HG03520 (cell line): ENCODE measurements around the gene KRTAP13-3.

ENCODE experiments used
- ATAC-seq: cut with Tn5 transposase; IDR thresholded peaks from one replicate; pipeline ENCODE4 v1.9.1; 2021; ENCODE audit warnings: mild to moderate bottlenecking, moderate library complexity; ENCODE audit not compliant: unreplicated experiment

The KRTAP13-3 gene, protein sequence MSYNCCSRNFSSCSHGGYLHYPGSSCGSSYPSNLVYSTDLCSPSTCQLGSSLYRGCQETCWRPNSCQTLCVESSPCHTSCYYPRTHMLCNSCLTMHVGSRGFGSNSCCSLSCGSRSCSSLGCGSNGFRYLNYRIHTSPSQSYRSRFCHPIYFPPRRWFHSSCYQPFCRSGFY

GRCh38 chr21:30425826-30426225, at the start of gene KRTAP13-3:
TSS of gene KRTAP13-3 (minus strand) at chr21:30425926. CDS start at chr21:30425912, 14 bp downstream.
- ATAC-seq, result no peak

DNA sequence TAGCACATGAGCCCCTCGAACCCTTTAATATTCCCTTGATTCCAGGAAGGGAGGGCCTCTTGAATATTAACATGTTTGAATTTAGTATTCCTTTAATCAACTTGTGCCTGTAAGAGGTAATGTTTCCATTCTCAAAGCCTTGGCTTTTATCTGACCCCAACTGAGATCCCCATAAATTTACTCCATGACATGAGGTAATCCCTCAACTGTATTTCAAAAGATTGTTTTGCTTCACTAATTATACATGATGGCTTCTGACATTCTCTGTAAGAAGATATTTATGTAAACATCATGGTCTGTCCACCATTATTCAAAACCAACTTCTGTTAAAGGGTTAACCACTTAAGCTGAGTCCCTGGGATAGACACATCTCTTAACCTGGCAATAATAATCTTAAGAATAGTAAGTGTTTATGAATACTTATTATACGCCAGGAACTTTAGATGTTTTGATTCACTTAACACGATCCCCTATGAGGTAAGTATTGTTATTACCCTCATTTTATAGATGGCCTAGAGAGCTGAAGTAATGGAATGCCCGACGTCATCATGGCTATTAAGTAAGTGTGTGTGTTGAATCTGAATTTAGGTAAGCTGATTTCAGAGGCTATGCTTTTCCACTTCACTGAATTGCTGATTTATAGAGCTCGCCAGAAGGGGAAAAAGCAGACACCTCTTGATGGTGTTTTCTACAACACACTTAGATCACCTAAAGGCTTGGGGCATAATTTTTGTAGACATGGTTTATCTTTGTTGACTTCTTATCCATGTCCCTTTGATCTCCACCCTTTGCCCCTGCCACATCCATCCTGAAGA, 43.4 kb upstream of the KRTAP13-3 start:
- no peak for ATAC-seq

DNA sequence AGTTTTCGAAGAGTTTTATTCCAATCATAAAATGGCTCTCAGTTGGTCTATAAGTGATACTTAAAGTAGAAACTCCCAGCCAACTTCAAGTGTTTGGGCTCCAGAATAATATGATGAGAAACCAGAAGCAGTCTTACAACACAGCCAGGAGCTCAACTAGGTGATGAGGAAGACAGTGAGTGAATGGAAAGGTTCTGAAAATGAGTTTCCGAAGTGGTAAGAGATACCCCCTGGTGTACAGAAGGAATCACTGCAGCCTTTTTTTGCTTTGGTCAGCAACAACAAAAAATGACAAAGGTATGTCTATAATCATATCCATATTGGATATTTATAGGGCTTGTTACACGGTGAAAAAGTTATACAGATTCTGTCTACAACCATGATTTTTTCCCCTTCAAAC, 38.0 kb upstream of the KRTAP13-3 start:
- ATAC-seq, result no peak

DNA sequence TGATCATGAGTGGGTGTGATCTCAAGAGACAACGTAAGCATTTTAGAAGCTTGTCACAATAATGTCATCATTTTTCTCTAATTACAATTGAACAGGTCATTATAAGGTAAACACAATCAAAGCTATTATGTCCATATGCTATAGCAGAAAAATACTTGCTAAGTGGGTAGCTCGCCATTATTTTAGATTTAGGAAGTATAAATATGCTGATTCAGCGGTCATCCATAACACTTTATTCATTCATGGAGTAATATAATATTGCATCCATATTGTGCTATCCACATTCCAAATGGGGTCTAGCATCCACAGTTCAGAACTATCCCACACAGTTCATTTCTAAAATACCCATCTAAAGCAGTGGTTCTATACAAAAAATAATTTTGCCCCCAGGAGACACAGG, 22.8 kb upstream of the KRTAP13-3 start:
- ATAC-seq, result no peak

GRCh38 chr21:30447056-30447455, 21.3 kb upstream of the KRTAP13-3 start:
- no peak for ATAC-seq

DNA sequence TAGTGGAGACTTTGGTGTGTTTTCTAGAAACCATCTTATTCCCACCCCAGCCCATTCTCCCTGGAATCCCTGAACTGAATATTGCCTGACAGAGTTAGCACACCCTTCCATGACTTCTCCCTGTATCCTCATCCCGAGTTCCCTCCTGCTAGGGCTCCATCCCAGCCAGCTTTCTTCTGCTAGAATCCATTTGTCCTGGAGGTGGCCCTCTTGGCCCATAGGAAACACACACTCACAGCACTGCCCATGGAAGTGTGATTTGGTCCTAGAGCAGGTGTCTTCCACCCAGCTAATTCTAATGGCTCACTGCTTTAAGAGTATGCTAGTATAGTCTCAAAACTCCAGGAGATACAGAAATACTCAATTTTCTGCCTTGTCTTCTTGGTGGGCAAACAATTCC, 18.5 kb upstream of the KRTAP13-3 start:
- no peak for ATAC-seq

DNA sequence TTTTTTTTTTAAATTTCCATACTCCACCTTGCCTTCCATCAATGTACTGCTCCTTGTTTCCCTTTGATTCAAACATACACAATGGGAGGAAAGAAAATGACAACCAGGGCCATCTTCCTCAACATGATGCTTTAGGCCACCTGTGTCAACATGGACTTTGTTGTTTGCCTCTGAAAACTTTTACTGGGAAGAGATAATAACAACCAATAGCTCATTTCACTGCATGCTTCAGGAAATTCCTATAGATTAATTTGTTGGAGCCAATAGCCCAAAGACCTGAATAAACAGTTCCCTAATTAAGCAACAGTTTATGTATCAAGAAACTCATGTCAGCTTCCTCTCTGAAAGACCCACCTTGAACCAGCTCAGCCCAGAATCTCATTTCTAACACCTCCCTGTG, 17.5 kb upstream of the KRTAP13-3 start:
- ATAC-seq, result no peak

DNA sequence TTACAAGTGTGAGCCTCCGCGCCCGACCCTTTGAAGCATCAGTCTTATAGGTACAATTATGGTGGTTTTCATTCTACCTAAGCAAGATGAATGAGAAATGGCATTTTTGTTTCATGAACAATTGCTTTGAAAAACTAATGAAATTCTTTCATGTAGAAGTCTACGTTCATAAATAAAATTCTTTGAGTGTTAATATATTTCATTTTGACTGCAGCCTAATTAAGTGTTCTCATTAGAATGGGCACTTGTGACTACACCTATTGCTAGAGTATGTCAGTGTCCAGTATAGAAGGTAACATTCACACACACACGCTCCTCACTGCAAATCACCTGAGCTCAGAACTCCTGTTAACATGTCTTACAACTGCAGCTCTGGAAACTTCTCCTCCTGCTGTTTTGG, 14.2 kb upstream of the KRTAP13-3 start, which contains the start of gene KRTAP15-1:
TSS of gene KRTAP15-1 (plus strand) at position 301 of the 400 bp plus-strand sequence. CDS start at position 354, 53 bp downstream.
- no peak for ATAC-seq

DNA sequence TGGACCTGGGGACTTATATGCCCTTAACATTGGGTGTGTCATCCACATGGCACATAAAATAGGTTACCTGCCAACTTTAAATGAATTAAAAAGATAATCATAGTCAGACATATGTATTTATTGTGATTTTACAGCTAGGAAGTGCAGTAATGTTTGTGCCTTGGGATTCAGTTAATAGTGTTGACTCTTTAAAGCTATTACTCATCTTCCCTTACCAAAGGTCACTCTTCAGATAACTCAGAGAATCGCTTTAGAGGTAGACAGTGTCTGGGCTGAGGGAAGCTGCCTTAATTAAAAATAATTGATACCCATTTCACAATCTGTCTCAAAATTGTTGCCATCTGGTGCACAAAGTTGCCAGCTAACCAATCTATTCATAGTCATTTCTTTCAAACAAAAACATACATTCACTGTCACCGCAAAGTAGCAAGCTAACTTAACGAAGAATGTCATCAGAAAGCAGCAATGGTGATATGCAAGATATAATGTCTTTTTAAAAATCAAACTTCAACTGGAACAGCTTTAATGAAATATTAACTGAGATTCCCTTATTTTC, 11.4 kb upstream of the KRTAP13-3 start:
- ATAC-seq, result no peak

DNA sequence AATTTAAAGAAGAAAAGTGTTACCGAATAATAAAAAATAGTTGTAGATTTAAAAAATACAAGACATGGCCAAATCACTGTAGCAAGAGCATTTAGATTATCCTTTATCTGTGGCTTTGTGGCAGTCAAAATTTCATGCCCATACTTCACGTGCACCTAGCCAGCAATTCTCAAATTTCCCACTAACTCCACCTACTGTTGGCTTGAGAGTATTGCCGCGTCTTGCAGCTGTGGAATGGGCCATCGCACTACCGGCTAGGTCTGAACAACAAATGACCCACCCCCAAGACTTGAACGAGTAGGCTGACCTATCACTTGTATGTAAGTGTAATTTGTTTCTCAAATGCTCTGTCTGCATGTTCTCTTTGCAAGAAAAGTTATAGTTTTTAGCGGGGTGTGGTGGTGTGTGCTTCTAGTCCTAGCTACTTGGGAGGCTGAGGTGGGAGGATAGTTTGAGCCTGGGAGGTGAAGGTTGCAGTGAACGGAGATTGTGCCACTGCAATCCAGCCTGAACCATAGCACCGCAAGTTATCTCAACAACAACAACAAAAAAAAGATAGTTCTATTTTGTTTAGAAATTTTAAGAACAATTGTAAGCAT, 8.4 kb upstream of the KRTAP13-3 start:
- ATAC-seq, result no peak

GRCh38 chr21:30430170-30430655, 4.5 kb upstream of the KRTAP13-3 start, which contains the start of gene KRTAP13-4:
TSS of gene KRTAP13-4 (plus strand) at chr21:30430220. CDS start at chr21:30430276, 56 bp downstream.
- ATAC-seq, result no peak

DNA sequence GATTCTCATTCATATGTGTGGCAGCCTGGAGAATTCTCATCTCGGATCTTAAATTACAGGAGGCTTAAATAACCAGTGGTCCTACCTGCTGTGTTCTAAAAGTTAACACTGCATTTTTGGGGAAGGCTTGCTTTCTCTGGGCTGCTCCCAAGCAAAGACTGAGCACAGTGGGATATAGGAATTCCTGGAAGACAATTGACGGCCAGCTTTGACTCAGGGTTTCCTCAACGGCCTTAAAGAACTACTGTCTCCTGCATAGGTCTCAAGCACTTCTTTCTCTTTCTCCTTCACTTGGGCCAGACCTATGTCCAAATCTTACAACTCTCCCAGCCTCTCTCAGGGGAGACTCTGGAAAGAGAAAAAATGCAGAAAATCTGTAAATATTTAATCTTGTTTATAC, 1.0 kb upstream of the KRTAP13-3 start:
- ATAC-seq, result no peak

GRCh38 chr21:30415993-30416392, 9.7 kb downstream of the KRTAP13-3 start:
- no peak for ATAC-seq

- no peak for ATAC-seq
Observed at GRCh38 chr21:30408782-30409494, 16.8 kb downstream of the KRTAP13-3 start.

- ATAC-seq, result no peak
Observed at GRCh38 chr21:30395731-30396130, 30.0 kb downstream of the KRTAP13-3 start, which contains the start of gene KRTAP13-1. TSS of gene KRTAP13-1 (plus strand) at chr21:30396031. CDS start at chr21:30396087, 56 bp downstream.

GRCh38 chr21:30391492-30392025, 34.2 kb downstream of the KRTAP13-3 start:
- no peak for ATAC-seq

GRCh38 chr21:30382201-30382600, 43.5 kb downstream of the KRTAP13-3 start:
- ATAC-seq, result no peak
